GM12878 (cell line): ENCODE measurements around the gene GHDC. TPM values are rescaled to one million over a fixed set of nuclear protein-coding genes. Genes with fewer than 3 reads are reported as not detected.

Experiments
- ATAC-seq: fragments of 200-7000 bp; cut with Tn5 transposase; 3 replicates; pipeline ENCODE4 v1.9.1; 2020; ENCODE audit warnings: mild to moderate bottlenecking, moderate library complexity
- BruUV-seq: library from RNA; stranded (reverse); fragments of 400-500 nt; replicated peaks from 2 replicates; lab custom pipeline; 2021; lab: Mats Ljungman, UMichigan
- CTCF ChIA-PET: fragments of 300-600 bp; sonication (Branson Sonifier 250); formaldehyde crosslinking; extraction: SDS; loops from one replicate; lab custom pipeline; 2021; ENCODE audit warnings: inconsistent platforms; lab: Yijun Ruan, JAX
- POLR2A ChIA-PET: fragments of 350-600 bp; formaldehyde crosslinking; extraction: SDS; loops from one replicate; lab custom pipeline; 2021; ENCODE audit warnings: inconsistent platforms; lab: Charles Lee
- RAD21 ChIA-PET: fragments of 300-600 bp; sonication (Branson Sonifier 250); formaldehyde crosslinking; loops from one replicate; lab custom pipeline; 2023; ENCODE audit warnings: antibody characterized with exemption; ENCODE audit not compliant: unreplicated experiment; lab: Charles Lee
- SMC1A ChIA-PET: fragments of 300-600 bp; sonication (Branson Sonifier 250); formaldehyde crosslinking; loops from one replicate; lab custom pipeline; 2023; ENCODE audit not compliant: unreplicated experiment, uncharacterized antibody; lab: Charles Lee
- DNase-seq: peaks from one replicate; pipeline ENCODE4 v3.0.0-alpha.2; 2011; ENCODE audit warnings: low read depth, low spot score
- FAIRE-seq: peaks from 3 replicates; lab custom pipeline; 2011; peaks lifted over from hg19 to GRCh38; lab: Jason Lieb, UNC
- H2AFZ ChIP-seq: 2 replicates; pipeline ENCODE4 v1.6.0; 2011; ENCODE audit warnings: low read depth, low read length, control low read depth; ENCODE audit not compliant: control insufficient read depth
- H3K27ac ChIP-seq: 2 replicates; pipeline ENCODE4 v1.5.1; 2011; ENCODE audit warnings: control low read depth; ENCODE audit not compliant: control insufficient read depth, insufficient read depth
- H3K27me3 ChIP-seq, 2 experiments: replicated peaks in 1 of 2; 2 replicates each; pipeline versions ENCODE4 v1.6.0 to v1.6.1; 2011; ENCODE audit warnings: low read length in 1 of 2; ENCODE audit not compliant: control insufficient read depth in 2 of 2, insufficient read depth in 2 of 2
- H3K36me3 ChIP-seq, 2 experiments: 2 replicates each; pipeline ENCODE4 v1.5.1; 2011; ENCODE audit warnings: low read length in 1 of 2; ENCODE audit not compliant: control insufficient read depth in 2 of 2, insufficient read depth in 2 of 2
- H3K4me1 ChIP-seq: 2 replicates; pipeline ENCODE4 v1.6.1; 2011; ENCODE audit warnings: mild to moderate bottlenecking, low read length, moderate library complexity, mixed read lengths; ENCODE audit not compliant: control insufficient read depth, insufficient read depth
- H3K4me2 ChIP-seq: 2 replicates; pipeline ENCODE4 v1.6.0; 2011; ENCODE audit warnings: control low read depth; ENCODE audit not compliant: control insufficient read depth, insufficient read depth
- H3K4me3 ChIP-seq: fragments of 200-600 bp; sonication (generic); 2 replicates; pipeline ENCODE4 v1.5.1; 2016
- H3K79me2 ChIP-seq: 2 replicates; pipeline ENCODE4 v1.6.0; 2011; ENCODE audit warnings: low read length; ENCODE audit not compliant: control insufficient read depth, insufficient read depth
- H3K9ac ChIP-seq: 2 replicates; pipeline ENCODE4 v1.8.0; 2011; ENCODE audit warnings: low read length, control low read depth, mixed read lengths; ENCODE audit not compliant: control insufficient read depth, insufficient read depth
- H3K9me3 ChIP-seq: replicated peaks from 3 replicates; pipeline ENCODE4 v1.5.1; 2011; ENCODE audit warnings: mild to moderate bottlenecking, low read length; ENCODE audit not compliant: control insufficient read depth, insufficient read depth
- H4K20me1 ChIP-seq: 2 replicates; pipeline ENCODE4 v1.6.0; 2011; ENCODE audit not compliant: control insufficient read depth, insufficient read depth
- ATF3 ChIP-seq: IDR thresholded peaks from 2 replicates; pipeline ENCODE4 v1.6.1; 2011; ENCODE audit warnings: low read depth, mild to moderate bottlenecking, low read length, moderate library complexity, borderline replicate concordance; ENCODE audit errors: extremely low read depth
- BCL3 ChIP-seq: IDR thresholded peaks from 2 replicates; pipeline ENCODE4 v1.6.1; 2011; ENCODE audit warnings: borderline replicate concordance, low read depth, mild to moderate bottlenecking, moderate library complexity, low read length; ENCODE audit not compliant: insufficient read depth, poor library complexity, severe bottlenecking
- BMI1 ChIP-seq: fragments of 450-650 bp; IDR thresholded peaks from 2 replicates; pipeline ENCODE4 v1.6.1; 2016; ENCODE audit warnings: mild to moderate bottlenecking, moderate library complexity, borderline replicate concordance
- CREB1 ChIP-seq: IDR thresholded peaks from 2 replicates; pipeline ENCODE4 v1.6.1; 2012; ENCODE audit warnings: low read depth, mild to moderate bottlenecking, inconsistent platforms
- EZH2 ChIP-seq: IDR thresholded peaks from 2 replicates; pipeline ENCODE4 v1.6.1; 2012; ENCODE audit warnings: low read depth, mild to moderate bottlenecking, control low read depth, inconsistent platforms, low read length, borderline replicate concordance; ENCODE audit not compliant: control insufficient read depth
- IRF3 ChIP-seq: fragments of 450-650 bp; IDR thresholded peaks from 2 replicates; pipeline ENCODE4 v1.6.1; 2014; ENCODE audit warnings: mild to moderate bottlenecking
- LARP7 ChIP-seq: fragments of 450-650 bp; IDR thresholded peaks from 2 replicates; pipeline ENCODE4 v1.6.1; 2017; ENCODE audit warnings: mild to moderate bottlenecking
- NRF1 ChIP-seq: conservative IDR thresholded peaks from 2 replicates; pipeline ENCODE4 v1.6.1; 2011; ENCODE audit warnings: mild to moderate bottlenecking, low read depth, low read length, improper control_type of control experiment
- RAD51 ChIP-seq: fragments of 450-650 bp; IDR thresholded peaks from 2 replicates; pipeline ENCODE4 v1.6.1; 2016; ENCODE audit warnings: moderate library complexity, mild to moderate bottlenecking, inconsistent platforms
- RUNX3 ChIP-seq: IDR thresholded peaks from 2 replicates; pipeline ENCODE4 v1.6.1; 2012; ENCODE audit warnings: low read length, inconsistent platforms
- SIX5 ChIP-seq: IDR thresholded peaks from 2 replicates; pipeline ENCODE4 v1.6.1; 2011; ENCODE audit warnings: mild to moderate bottlenecking, low read depth, low read length, moderate library complexity; ENCODE audit not compliant: severe bottlenecking
- ZBTB4 ChIP-seq: fragments of 450-650 bp; formaldehyde crosslinking; IDR thresholded peaks from 2 replicates; pipeline ENCODE4 v1.4.0; 2022; ENCODE audit warnings: mild to moderate bottlenecking, moderate library complexity
- ZNF274 ChIP-seq: IDR thresholded peaks from one replicate; pipeline ENCODE4 v1.8.0; 2011; ENCODE audit not compliant: insufficient read length, insufficient read depth
- ZNF592 ChIP-seq: fragments of 450-650 bp; IDR thresholded peaks from 2 replicates; pipeline ENCODE4 v1.6.1; 2017; ENCODE audit warnings: mild to moderate bottlenecking, moderate library complexity
- WGBS: methylation state at CpG from one replicate; pipeline ENCODE4 v1.1.6; 2016; ENCODE audit warnings: low lambda C conversion rate; ENCODE audit not compliant: insufficient replicate concordance, insufficient coverage; ENCODE audit errors: missing lambda C conversion rate; 5-methylcytosine and 5-hydroxymethylcytosine counted together
- in situ Hi-C: fragments of 300-500 bp; cut with MboI; formaldehyde crosslinking; loops from 9 replicates; pipeline ENCODE4 v1.14.3; 2018; ENCODE audit warnings: mixed read lengths
- intact Hi-C: fragments of 100-400 bp; cut with micrococcal nuclease; formaldehyde crosslinking; loops from one replicate; pipeline ENCODE4 v1.14.2; 2022; ENCODE audit not compliant: unreplicated experiment
- polyA plus RNA-seq, 11 experiments: library from polyadenylated mRNA; depleted of rRNA in 4 of 11; unstranded in 6 of 11; stranded (reverse) in 5 of 11; fragments of >200 nt; fragmentation: Nextera tagmentation in 4 of 11; fragmentation: Illumina TruSeq in 1 of 11; extraction: Ambion mirVana in 4 of 11; extraction: Trizol in 1 of 11; gene quantifications; 1 replicate in 1 of 11; 2 replicates in 10 of 11; pipeline versions ENCODE4 v1.2.1 to v1.2.3, GENCODE V29; 2011 to 2016; ENCODE audit warnings: inconsistent platforms in 2 of 11, missing spikeins in 2 of 11, low read depth in 1 of 11
- total RNA-seq, 4 experiments: library from RNA; depleted of rRNA in 3 of 4; stranded (reverse); fragments of >200 nt in 3 of 4; fragmentation: Illumina TruSeq in 1 of 4; extraction: Trizol in 1 of 4; gene quantifications; 2 replicates each; pipeline versions ENCODE4 v1.2.1 to v1.2.3, GENCODE V29; 2013 to 2021

GHDC gene
- total and polyA plus RNA-seq, 10 of the 15 experiments (the other 5 are each of a cell fraction or from before 2014, with no cell fraction given) = 0.72 to 20.6 (median 12.9) TPM

GRCh38 chr17:42191275-42191608 is 3.1 kb downstream of the GHDC start:
- ATAC-seq = no peak
- no peaks in the 10 kb centered on the region for H4K20me1 ChIP-seq
- H3K4me3 ChIP-seq = no peak overlapping the region
- POLR2A ChIA-PET = interaction anchor here (0.8 kb wide), 1 partner anchor 8 kb away, joined by 7 read pairs; no protein-coding TSS in a partner anchor
- 0 out of 2 replicates have a peak, but pooled peaks cover 3% of the 10 kb centered on the region for H3K4me1 ChIP-seq
- H2AFZ ChIP-seq = no peak overlapping the region
- SMC1A ChIA-PET = no interaction called here
- WGBS = 96% methylated on average over 5 of the region's 5 CpGs
- in situ Hi-C loops = no loop called here
- no peak for DNase-seq
- H3K9ac ChIP-seq = no peak overlapping the region
- no peaks in the 10 kb centered on the region for H3K27me3 ChIP-seq
- BruUV-seq = no TSS peak
- no peak for FAIRE-seq
- CTCF ChIA-PET = interaction anchor here (0.8 to 2.1 kb wide), 2 partner anchors 10 to 125 kb away, joined by 3 to 9 read pairs; partner anchors contain the start of gene KCNH4
- H3K79me2 ChIP-seq = peaks cover 4% of the 10 kb centered on the region
- intact Hi-C loops = no loop called here
- no peaks in the 10 kb centered on the region for H3K9me3 ChIP-seq
- H3K27ac ChIP-seq = no peak overlapping the region
- H3K36me3 ChIP-seq = no peaks in the 10 kb centered on the region
- RAD21 ChIA-PET = interaction anchor here (0.6 kb wide), 1 partner anchor 20 kb away, joined by 4 read pairs; no protein-coding TSS in a partner anchor
- H3K4me2 ChIP-seq = no peak overlapping the region
- TF ChIP-seq ZNF274 (no peak), ATF3 (no peak), SIX5 (no peak), ZNF592 (no peak), NRF1 (no peak), LARP7 (no peak), ZBTB4 (CRISPR knock-in tag) (no peak), EZH2 (no peak), RUNX3 (no peak), CREB1 (no peak), RAD51 (no peak), IRF3 (no peak), BCL3 (no peak), BMI1 (no peak)
